SHP77 treated with DMSO at 0.1 percent for 48 hours (cell line): ENCODE measurements around the gene TRIML2.
"Not testable (repeated sequence)": the region's sequence is repeated elsewhere in the genome, so short reads cannot be mapped to it uniquely, and the experiment has no call there.

Source experiments
- DNase-seq: peaks from one replicate; lab custom pipeline; 2025; lab: John Stamatoyannopoulos, UW

Gene TRIML2

GRCh38 chr4:188106454-188106853, 2.9 kb downstream of the TRIML2 start:
- no peak for DNase-seq

- no peak for DNase-seq
These were observed 16.6 kb downstream of the TRIML2 start for GRCh38 chr4:188092824-188093223.

GRCh38 chr4:188086858-188087257, 22.5 kb downstream of the TRIML2 start:
- DNase-seq, result no peak

- no peak for DNase-seq
These were observed 26.6 kb downstream of the TRIML2 start for GRCh38 chr4:188082796-188083195.

GRCh38 chr4:188078116-188078515, 31.3 kb downstream of the TRIML2 start:
- DNase-seq, result no peak

- no peak for DNase-seq
These were observed 33.2 kb downstream of the TRIML2 start for GRCh38 chr4:188076169-188076568.

GRCh38 chr4:188061083-188061482, 48.3 kb downstream of the TRIML2 start:
- no peak for DNase-seq

GRCh38 chr4:188053302-188053701, 56.1 kb downstream of the TRIML2 start:
- no peak for DNase-seq

- DNase-seq, result no peak
These were observed 62.7 kb downstream of the TRIML2 start for GRCh38 chr4:188046657-188047056.

GRCh38 chr4:188045461-188045860, 63.9 kb downstream of the TRIML2 start:
- DNase-seq, result not testable (repeated sequence)

- DNase-seq, result no peak
These were observed 66.2 kb downstream of the TRIML2 start for GRCh38 chr4:188043154-188043553.

- DNase-seq, result no peak
These were observed 67.2 kb downstream of the TRIML2 start for GRCh38 chr4:188042191-188042590.

GRCh38 chr4:188041721-188042120, 67.7 kb downstream of the TRIML2 start:
- DNase-seq, result no peak
